ENCODE data around the gene UQCRFS1. TPM values are rescaled to one million over a fixed set of nuclear protein-coding genes. Genes with fewer than 3 reads are reported as not detected.

Gene UQCRFS1
- polyA plus RNA-seq, 2 of the 4 experiments (the other 2 are of a cell fraction), result 111 to 148 TPM

GRCh38 chr19:29247471-29247870 is 34.5 kb upstream of the UQCRFS1 start:
- WGBS (ENCODE audit: missing lambda C conversion rate), result 41% methylated on average over 9 of the region's 9 CpGs
- H3K27ac ChIP-seq, result no peak overlapping the region
- no peaks in the 10 kb centered on the region for H3K4me1 ChIP-seq
- DNase-seq (ENCODE audit: low read depth in 1 of 2, low spot score in 1 of 2), result no peak
- H3K4me2 ChIP-seq, result 0 out of 3 replicates have a peak overlapping the region, but pooled peaks have one; percentile 27
- TF ChIP-seq TFCP2L1 (CRISPR knock-in tag; IDR thresholded peaks at IDR 0.05) (no peak), RARB (CRISPR knock-in tag; IDR thresholded peaks at IDR 0.05) (no peak), ZNF302 (CRISPR knock-in tag; IDR thresholded peaks at IDR 0.05) (no peak), BHLHE40 (IDR thresholded peaks at IDR 0.05; ENCODE audit: low read depth, low read length) (no peak), MAFK (IDR thresholded peaks at IDR 0.05; ENCODE audit: partially characterized antibody) (no peak), HES2 (IDR thresholded peaks at IDR 0.05) (no peak), TP53 (CRISPR knock-in tag; IDR thresholded peaks at IDR 0.05) (no peak), NPAS2 (CRISPR knock-in tag; IDR thresholded peaks at IDR 0.05; ENCODE audit: borderline replicate concordance) (no peak), HMGXB4 (CRISPR knock-in tag; IDR thresholded peaks at IDR 0.05; ENCODE audit: borderline replicate concordance) (no peak), HEYL (CRISPR knock-in tag; IDR thresholded peaks at IDR 0.05) (no peak), SREBF2 (IDR thresholded peaks at IDR 0.05) (no peak), CBX8 (IDR thresholded peaks at IDR 0.05) (no peak), GATA3 (IDR thresholded peaks at IDR 0.05; ENCODE audit: borderline replicate concordance) (no peak), ZSCAN20 (CRISPR knock-in tag; IDR thresholded peaks at IDR 0.05) (no peak), FOXS1 (CRISPR knock-in tag; IDR thresholded peaks at IDR 0.05) (no peak), NR3C1 (IDR thresholded peaks at IDR 0.05) (no peak)
- H3K4me3 ChIP-seq, result no peak overlapping the region
- FAIRE-seq, result peak; percentile 70
- no peak for ATAC-seq
- POLR2A ChIA-PET, result no interaction called here
- no peaks in the 10 kb centered on the region for H3K9me3 ChIP-seq
- CTCF ChIA-PET, result interaction anchor here (1.7 to 7.8 kb wide), 2 partner anchors 13 to 43 kb away, joined by 3 to 83 read pairs; no protein-coding TSS in a partner anchor

- Histone ChIP-seq H3K4me2 (no peak overlapping the region), H3K4me3 (no peak overlapping the region), H3K9me3 (no peaks in the 10 kb centered on the region), H3K4me1 (no peaks in the 10 kb centered on the region), H3K27ac (no peak overlapping the region)
- FAIRE-seq (no peak), ATAC-seq (peak in 1 of 2 experiments; percentile 35; a peak in 1 of 6 replicates), DNase-seq (ENCODE audit: low read depth in 1 of 2, low spot score in 1 of 2) (no peak)
- ChIA-PET POLR2A (no interaction called here), CTCF (interaction anchor here (7.8 kb wide), 1 partner anchor 13 kb away, joined by 83 read pairs; no protein-coding TSS in a partner anchor)
- 23% methylated on average over 3 of the region's 3 CpGs for WGBS (ENCODE audit: missing lambda C conversion rate)
- TF ChIP-seq MAZ (IDR thresholded peaks at IDR 0.05; ENCODE audit: borderline replicate concordance, low read depth, low read length), result no peak
- no peak for TF ChIP-seq HOXB13 (CRISPR knock-in tag; IDR thresholded peaks at IDR 0.05; ENCODE audit: low read depth)
- no peak for TF ChIP-seq NR3C1 (IDR thresholded peaks at IDR 0.05)
- TF ChIP-seq ATOH8 (CRISPR knock-in tag; IDR thresholded peaks at IDR 0.05; ENCODE audit: low read depth), result no peak
- TF ChIP-seq SMC3 (IDR thresholded peaks at IDR 0.05), result no peak
- no peak for TF ChIP-seq MYC (IDR thresholded peaks at IDR 0.05; ENCODE audit: borderline replicate concordance, low read length)
- TF ChIP-seq ZNF302 (CRISPR knock-in tag; IDR thresholded peaks at IDR 0.05), result no peak
Observed at GRCh38 chr19:29247051-29247450, 34.1 kb upstream of the UQCRFS1 start.

- 46% methylated on average over 6 of the region's 6 CpGs for WGBS (ENCODE audit: missing lambda C conversion rate)
- ChIA-PET CTCF (interaction anchor here (1.3 to 7.8 kb wide), 3 partner anchors 10 to 15 kb away, joined by 3 to 83 read pairs (median 3); no protein-coding TSS in a partner anchor), POLR2A (no interaction called here)
- no peak for FAIRE-seq
- Histone ChIP-seq H3K27ac (no peak overlapping the region), H3K4me1 (no peaks in the 10 kb centered on the region), H3K4me3 (no peak overlapping the region), H3K9me3 (no peaks in the 10 kb centered on the region), H3K4me2 (no peak overlapping the region)
- DNase-seq (ENCODE audit: low read depth in 1 of 2, low spot score in 1 of 2), result no peak
- no peak for ATAC-seq
- TF ChIP-seq FOSB (CRISPR knock-in tag; IDR thresholded peaks at IDR 0.05) (no peak), EHF (CRISPR knock-in tag; IDR thresholded peaks at IDR 0.05) (no peak), PBX3 (IDR thresholded peaks at IDR 0.05) (no peak), RFX5 (IDR thresholded peaks at IDR 0.05) (no peak), ZNF302 (CRISPR knock-in tag; IDR thresholded peaks at IDR 0.05) (no peak), E2F6 (IDR thresholded peaks at IDR 0.05; ENCODE audit: borderline replicate concordance, low read depth) (no peak), HDAC2 (IDR thresholded peaks at IDR 0.05) (no peak), POLR2AphosphoS2 (conservative IDR thresholded peaks at IDR 0.05; ENCODE audit: low read length) (no peak), RAD21 (conservative IDR thresholded peaks at IDR 0.05 in 1 of 2, IDR thresholded peaks at IDR 0.05 in 1 of 2) (no peak), RARB (CRISPR knock-in tag; IDR thresholded peaks at IDR 0.05) (no peak), USF2 (IDR thresholded peaks at IDR 0.05) (no peak), CBX8 (IDR thresholded peaks at IDR 0.05) (no peak), MAFK (IDR thresholded peaks at IDR 0.05; ENCODE audit: partially characterized antibody) (no peak)
Observed at GRCh38 chr19:29245215-29245614, 32.3 kb upstream of the UQCRFS1 start.
